Loucy (cell line): ENCODE measurements around the gene SRP54.

Experiments
- CTCF ChIP-seq: fragments of 200-600 bp; sonication (generic); conservative IDR thresholded peaks from 2 replicates; pipeline ENCODE4 v1.5.1; 2014; ENCODE audit warnings: mild to moderate bottlenecking, antibody characterized with exemption, low read length
- EZH2phosphoT487 ChIP-seq: fragments of 200-600 bp; IDR thresholded peaks from 2 replicates; pipeline ENCODE4 v1.6.1; 2018; ENCODE audit warnings: antibody characterized with exemption, mild to moderate bottlenecking, moderate library complexity, borderline replicate concordance

- TF ChIP-seq CTCF (no peak), EZH2phosphoT487 (no peak)
These were observed 39.3 kb upstream of the SRP54 start for GRCh38 chr14:34943506-34943905.
